IMR-90 (cell line): ENCODE data around the gene EIF3I. TPM values are rescaled to one million over a fixed set of nuclear protein-coding genes. Genes with fewer than 3 reads are reported as not detected.

ENCODE experiments used
- ATAC-seq: fragments of 200-7000 bp; cut with Tn5 transposase; 2 replicates; pipeline ENCODE4 v1.9.1; 2020; ENCODE audit warnings: low read depth, mild to moderate bottlenecking, moderate library complexity
- BruUV-seq: library from RNA; stranded (reverse); fragments of 400-500 nt; replicated peaks from 2 replicates; lab custom pipeline; 2021; lab: Mats Ljungman, UMichigan
- CTCF ChIA-PET: fragments of 300-600 bp; formaldehyde crosslinking; extraction: SDS; loops from one replicate; lab custom pipeline; 2021; ENCODE audit warnings: antibody characterized with exemption; lab: Yijun Ruan, JAX
- POLR2A ChIA-PET: fragments of 300-600 bp; sonication (Branson Sonifier 250); formaldehyde crosslinking; loops from one replicate; lab custom pipeline; 2022; ENCODE audit warnings: antibody characterized with exemption; ENCODE audit not compliant: unreplicated experiment; lab: Charles Lee
- DNase-seq: peaks from one replicate; pipeline ENCODE4 v3.0.0; 2013
- H2AFZ ChIP-seq: replicated peaks from 2 replicates; pipeline ENCODE3; 2013; ENCODE audit warnings: low read length, mild to moderate bottlenecking; ENCODE audit not compliant: poor library complexity
- H2AK5ac ChIP-seq: 2 replicates; pipeline ENCODE4 v1.6.1; 2013; ENCODE audit warnings: low read depth, low read length, inconsistent platforms
- H2AK9ac ChIP-seq: replicated peaks from 2 replicates; pipeline ENCODE3; 2013; ENCODE audit warnings: mild to moderate bottlenecking, low read depth, low read length, moderate library complexity; ENCODE audit not compliant: poor library complexity
- H2BK120ac ChIP-seq: 2 replicates; pipeline ENCODE4 v1.6.1; 2013; ENCODE audit warnings: low read depth, low read length, inconsistent platforms
- H2BK15ac ChIP-seq: 3 replicates; pipeline ENCODE4 v1.6.1; 2013; ENCODE audit warnings: low read depth, low read length, inconsistent platforms
- H2BK20ac ChIP-seq: 2 replicates; pipeline ENCODE4 v1.6.1; 2013; ENCODE audit warnings: low read depth, mild to moderate bottlenecking, inconsistent platforms, low read length, moderate library complexity
- H2BK5ac ChIP-seq: 2 replicates; pipeline ENCODE4 v1.6.1; 2013; ENCODE audit warnings: mild to moderate bottlenecking, low read depth, low read length, inconsistent platforms; ENCODE audit not compliant: poor library complexity, severe bottlenecking
- H3K14ac ChIP-seq: replicated peaks from 2 replicates; pipeline ENCODE4 v1.6.1; 2013; ENCODE audit warnings: low read depth, low read length, inconsistent platforms
- H3K18ac ChIP-seq: 2 replicates; pipeline ENCODE4 v1.6.1; 2013; ENCODE audit warnings: low read depth, low read length, control low read depth
- H3K23ac ChIP-seq: 2 replicates; pipeline ENCODE4 v1.6.1; 2013; ENCODE audit warnings: low read depth, low read length, inconsistent platforms
- H3K27ac ChIP-seq: 2 replicates; pipeline ENCODE4 v1.5.1; 2013; ENCODE audit warnings: mild to moderate bottlenecking, control low read depth, low read length; ENCODE audit not compliant: insufficient read depth
- H3K27me3 ChIP-seq: 2 replicates; pipeline ENCODE4 v1.6.1; 2013; ENCODE audit warnings: low read length; ENCODE audit not compliant: control insufficient read depth, insufficient read depth
- H3K36me3 ChIP-seq: 2 replicates; pipeline ENCODE4 v1.6.1; 2013; ENCODE audit warnings: low read length, mixed read lengths; ENCODE audit not compliant: control insufficient read depth, insufficient read depth
- H3K4ac ChIP-seq: 2 replicates; pipeline ENCODE4 v1.6.1; 2013; ENCODE audit warnings: low read depth, low read length, inconsistent platforms
- H3K4me1 ChIP-seq: 2 replicates; pipeline ENCODE4 v1.6.1; 2013; ENCODE audit warnings: low read length, mixed read lengths; ENCODE audit not compliant: control insufficient read depth, insufficient read depth
- H3K4me2 ChIP-seq: 2 replicates; pipeline ENCODE4 v1.6.1; 2013; ENCODE audit warnings: low read depth, mild to moderate bottlenecking, control low read depth, low read length, moderate library complexity
- H3K4me3 ChIP-seq: 2 replicates; pipeline ENCODE4 v1.5.1; 2013; ENCODE audit warnings: low read depth, mild to moderate bottlenecking, control low read depth, low read length, moderate library complexity; ENCODE audit not compliant: insufficient read depth
- H3K56ac ChIP-seq: 2 replicates; pipeline ENCODE4 v1.6.1; 2013; ENCODE audit warnings: low read length, inconsistent platforms; ENCODE audit not compliant: insufficient read depth; ENCODE audit errors: extremely low read depth
- H3K79me1 ChIP-seq, 2 experiments: 2 replicates each; pipeline ENCODE4 v1.6.1; 2013; ENCODE audit warnings: low read length in 2 of 2, inconsistent platforms in 1 of 2, low read depth in 1 of 2
- H3K9ac ChIP-seq: 2 replicates; pipeline ENCODE4 v1.6.1; 2013; ENCODE audit warnings: low read depth, low read length, control low read depth
- H3K9me1 ChIP-seq: 2 replicates; pipeline ENCODE4 v1.6.1; 2013; ENCODE audit warnings: low read length, inconsistent platforms; ENCODE audit not compliant: insufficient read depth
- H3K9me3 ChIP-seq: 2 replicates; pipeline ENCODE4 v1.6.1; 2013; ENCODE audit warnings: low read length; ENCODE audit not compliant: control insufficient read depth, insufficient read depth
- H4K20me1 ChIP-seq: 2 replicates; pipeline ENCODE4 v1.6.1; 2013; ENCODE audit warnings: low read length, inconsistent platforms; ENCODE audit not compliant: insufficient read depth
- H4K5ac ChIP-seq: 2 replicates; pipeline ENCODE4 v1.6.1; 2013; ENCODE audit warnings: mild to moderate bottlenecking, low read depth, low read length, control low read depth
- H4K8ac ChIP-seq, 2 experiments: 2 replicates each; pipeline ENCODE4 v1.6.1; 2013; ENCODE audit warnings: low read depth in 2 of 2, low read length in 2 of 2, control low read depth in 1 of 2, inconsistent platforms in 1 of 2
- H4K91ac ChIP-seq: 2 replicates; pipeline ENCODE4 v1.6.1; 2013; ENCODE audit warnings: low read depth, low read length, inconsistent platforms; ENCODE audit not compliant: insufficient read depth
- BHLHE40 ChIP-seq: fragments of 150-350 bp; IDR thresholded peaks from 2 replicates; pipeline ENCODE4 v1.6.1; 2016; ENCODE audit warnings: mild to moderate bottlenecking, low read depth, low read length
- CEBPB ChIP-seq: IDR thresholded peaks from 2 replicates; pipeline ENCODE4 v1.6.1; 2012; ENCODE audit warnings: low read depth, low read length, improper control_type of control experiment
- CHD1 ChIP-seq: IDR thresholded peaks from 2 replicates; pipeline ENCODE4 v1.6.1; 2012; ENCODE audit warnings: low read depth, low read length, improper control_type of control experiment
- CTCF ChIP-seq: conservative IDR thresholded peaks from 2 replicates; pipeline ENCODE4 v1.5.1; 2012; ENCODE audit warnings: mild to moderate bottlenecking, low read depth, low read length, improper control_type of control experiment
- MAFK ChIP-seq: IDR thresholded peaks from 2 replicates; pipeline ENCODE4 v1.6.1; 2012; ENCODE audit warnings: low read depth, low read length, improper control_type of control experiment
- MXI1 ChIP-seq: IDR thresholded peaks from 2 replicates; pipeline ENCODE4 v1.6.1; 2012; ENCODE audit warnings: low read depth, mild to moderate bottlenecking, low read length, moderate library complexity, borderline replicate concordance
- NFE2L2 ChIP-seq: fragments of 150-350 bp; IDR thresholded peaks from 2 replicates; pipeline ENCODE4 v1.6.1; 2016; ENCODE audit warnings: low read depth, mild to moderate bottlenecking, low read length
- POLR2A ChIP-seq: IDR thresholded peaks from 2 replicates; pipeline ENCODE4 v1.6.1; 2012; ENCODE audit warnings: mild to moderate bottlenecking, low read depth, low read length
- RAD21 ChIP-seq: IDR thresholded peaks from 2 replicates; pipeline ENCODE4 v1.6.1; 2012; ENCODE audit warnings: low read length, improper control_type of control experiment
- RCOR1 ChIP-seq: IDR thresholded peaks from 2 replicates; pipeline ENCODE4 v1.6.1; 2012; ENCODE audit warnings: mild to moderate bottlenecking, low read length, improper control_type of control experiment; ENCODE audit not compliant: insufficient replicate concordance
- SMC3 ChIP-seq: fragments of 150-350 bp; IDR thresholded peaks from 2 replicates; pipeline ENCODE4 v1.6.1; 2016; ENCODE audit warnings: low read depth, mild to moderate bottlenecking, antibody characterized with exemption, low read length, moderate library complexity
- WGBS, 2 experiments: methylation state at CpG; one replicate each; pipeline versions ENCODE4 v1.1.5 to v1.1.7; 2013; ENCODE audit warnings: missing lambda C conversion rate in 2 of 2; ENCODE audit not compliant: insufficient read length in 1 of 2; ENCODE audit errors: extremely low coverage in 2 of 2; 5-methylcytosine and 5-hydroxymethylcytosine counted together
- dilution Hi-C: fragments of 300-500 bp; cut with HindIII; formaldehyde crosslinking; loops from one replicate; pipeline ENCODE4 v1.14.3; 2018; ENCODE audit warnings: low sequenced_read_pairs; ENCODE audit not compliant: unreplicated experiment
- in situ Hi-C: fragments of 300-500 bp; cut with MboI; formaldehyde crosslinking; loops from 3 replicates; pipeline ENCODE4 v1.14.3; 2019; ENCODE audit warnings: low sequenced_read_pairs, inconsistent platforms, mixed read lengths
- intact Hi-C: fragments of 100-400 bp; cut with micrococcal nuclease; formaldehyde crosslinking; loops from 2 replicates; pipeline ENCODE4 v1.10.0; 2022
- polyA plus RNA-seq, 3 experiments: library from polyadenylated mRNA; depleted of rRNA; stranded (reverse); fragments of >200 nt; gene quantifications; 2 replicates each; pipeline ENCODE4 v1.2.3, GENCODE V29; 2012; ENCODE audit warnings: low replicate concordance in 1 of 3
- total RNA-seq: library from RNA; depleted of rRNA; stranded (reverse); fragments of >200 nt; gene quantifications from 2 replicates; pipeline ENCODE4 v1.2.3, GENCODE V29; 2012
- TF ChIP-seq, protein P1 (sequence below): fragments of 150-350 bp; IDR thresholded peaks from 2 replicates; pipeline ENCODE4 v1.6.1; 2017; ENCODE audit warnings: mild to moderate bottlenecking, antibody characterized with exemption, low read length, low read depth
- TF ChIP-seq, protein P2 (sequence below): fragments of 150-350 bp; IDR thresholded peaks from 2 replicates; pipeline ENCODE4 v1.6.1; 2016; ENCODE audit warnings: low read depth, mild to moderate bottlenecking, low read length, moderate library complexity, borderline replicate concordance

EIF3I gene
- total and polyA plus RNA-seq, 2 of the 4 experiments (the other 2 are of a cell fraction) = 469 to 716 TPM

DNA sequence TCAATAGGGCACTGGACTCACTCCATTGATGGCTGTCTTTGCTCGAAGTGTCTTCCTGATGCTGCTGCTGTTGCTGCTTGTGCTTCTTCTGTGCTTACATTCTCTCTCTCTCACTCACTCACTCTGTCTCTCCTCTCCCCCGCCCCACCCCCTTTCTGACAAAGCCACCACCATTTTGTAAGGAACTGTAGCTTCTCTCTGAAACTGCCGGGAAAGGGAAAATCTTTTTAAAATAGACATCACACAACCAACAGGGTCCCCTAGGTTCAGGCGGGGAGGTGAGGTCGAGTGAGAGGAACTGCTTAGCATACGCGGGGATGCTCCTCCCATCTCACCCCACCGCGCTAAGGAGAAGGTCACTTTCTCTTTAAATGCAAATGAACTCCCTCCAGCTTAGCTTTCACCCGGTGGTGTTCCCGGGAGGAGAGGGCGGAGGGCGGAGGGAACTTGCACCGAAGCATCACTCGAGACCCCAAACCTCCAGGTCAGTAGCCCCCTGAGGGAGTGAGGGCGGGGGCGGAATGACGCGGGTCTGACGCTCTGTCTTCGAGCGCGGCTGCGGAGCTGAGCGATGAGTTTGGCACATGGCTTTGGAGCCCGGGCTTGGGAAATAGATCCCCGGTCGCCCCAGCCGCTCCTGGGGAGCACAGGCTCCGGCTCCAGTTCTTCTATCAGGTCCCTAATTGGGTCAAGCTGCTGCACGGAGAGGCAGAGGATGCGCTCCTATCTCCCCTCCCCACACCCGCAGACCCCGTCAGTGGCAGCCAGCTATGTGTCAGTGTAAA lies 21.8 kb upstream of the EIF3I start, which contains the start of gene CCDC28B:
Gene CCDC28B, plus strand, starts transcription at position 370 of the 785 bp plus-strand sequence. CDS start 1,341 bp downstream, outside the sequence.
- H2AK9ac ChIP-seq = peak within 1 kb of the TSS; percentile 92
- H3K4me2 ChIP-seq = peak within 1 kb of the TSS; percentile 60
- H3K56ac ChIP-seq = peak within 1 kb of the TSS; percentile 91
- H3K9me1 ChIP-seq = peaks cover 16% of the 10 kb centered on the region; the same call in 1 of the 2 replicates
- peak within 1 kb of the TSS; percentile 78 for H3K27ac ChIP-seq
- H3K79me1 ChIP-seq = peaks cover 0 to 49% of the 10 kb centered on the region in 2 experiments; a peak in 2 of 4 replicates
- peak within 1 kb of the TSS; percentile 75 for H3K14ac ChIP-seq
- H4K5ac ChIP-seq = peak within 1 kb of the TSS; percentile 65
- peak within 1 kb of the TSS; percentile 94 for H2AFZ ChIP-seq
- in situ Hi-C loops (no loop called here), intact Hi-C loops (no loop called here), dilution Hi-C loops (no loop called here)
- peak within 1 kb of the TSS; percentile 88 for H3K4ac ChIP-seq
- ATAC-seq = peak; percentile 59
- ChIA-PET CTCF (interaction anchor here (0.6 to 1.1 kb wide), 3 partner anchors 16 to 92 kb away, joined by 3 to 4 read pairs (median 3); no protein-coding TSS in a partner anchor), POLR2A (interaction anchor here (0.6 kb wide), 3 partner anchors 103 to 798 kb away, joined by 3 to 11 read pairs (median 3); no protein-coding TSS in a partner anchor)
- peak within 1 kb of the TSS; percentile 81 for H2BK120ac ChIP-seq
- H3K9ac ChIP-seq = peak within 1 kb of the TSS; percentile 72
- H2AK5ac ChIP-seq = peak within 1 kb of the TSS; percentile 78
- peak; percentile 81 for DNase-seq
- peak within 1 kb of the TSS; percentile 63 for H3K4me3 ChIP-seq
- H3K27me3 ChIP-seq = no peaks in the 10 kb centered on the region
- 3% methylated on average over 11 of the region's 34 CpGs; no CpG with 5 or more reads in 1 of the 2 experiments for WGBS, 2 experiments
- peaks cover 33% of the 10 kb centered on the region for H3K4me1 ChIP-seq
- H3K18ac ChIP-seq = peak within 1 kb of the TSS; percentile 48
- no TSS peak for BruUV-seq
- peak within 1 kb of the TSS; percentile 71 for H3K23ac ChIP-seq
- peaks cover 30% of the 10 kb centered on the region for H3K36me3 ChIP-seq
- peak within 1 kb of the TSS; percentile 60 to 88 for H4K8ac ChIP-seq
- peak within 1 kb of the TSS; percentile 80 for H2BK5ac ChIP-seq
- peak within 1 kb of the TSS; percentile 51 for H2BK20ac ChIP-seq
- H4K91ac ChIP-seq = peak within 1 kb of the TSS; percentile 84
- no peaks in the 10 kb centered on the region for H3K9me3 ChIP-seq
- peak within 1 kb of the TSS; percentile 92; the same call in 2 of the 3 replicates for H2BK15ac ChIP-seq
- 0 out of 2 replicates have a peak, but pooled peaks cover 3% of the 10 kb centered on the region for H4K20me1 ChIP-seq
- 0 out of 2 replicates have a peak, but pooled peaks have one; percentile 51 for TF ChIP-seq CHD1
- TF ChIP-seq POLR2A = peak; percentile 77; the same call in 1 of the 2 replicates
- TF ChIP-seq, protein P1, sequence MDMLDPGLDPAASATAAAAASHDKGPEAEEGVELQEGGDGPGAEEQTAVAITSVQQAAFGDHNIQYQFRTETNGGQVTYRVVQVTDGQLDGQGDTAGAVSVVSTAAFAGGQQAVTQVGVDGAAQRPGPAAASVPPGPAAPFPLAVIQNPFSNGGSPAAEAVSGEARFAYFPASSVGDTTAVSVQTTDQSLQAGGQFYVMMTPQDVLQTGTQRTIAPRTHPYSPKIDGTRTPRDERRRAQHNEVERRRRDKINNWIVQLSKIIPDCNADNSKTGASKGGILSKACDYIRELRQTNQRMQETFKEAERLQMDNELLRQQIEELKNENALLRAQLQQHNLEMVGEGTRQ = no peak
- TF ChIP-seq SMC3 = no peak
- TF ChIP-seq, protein P2, sequence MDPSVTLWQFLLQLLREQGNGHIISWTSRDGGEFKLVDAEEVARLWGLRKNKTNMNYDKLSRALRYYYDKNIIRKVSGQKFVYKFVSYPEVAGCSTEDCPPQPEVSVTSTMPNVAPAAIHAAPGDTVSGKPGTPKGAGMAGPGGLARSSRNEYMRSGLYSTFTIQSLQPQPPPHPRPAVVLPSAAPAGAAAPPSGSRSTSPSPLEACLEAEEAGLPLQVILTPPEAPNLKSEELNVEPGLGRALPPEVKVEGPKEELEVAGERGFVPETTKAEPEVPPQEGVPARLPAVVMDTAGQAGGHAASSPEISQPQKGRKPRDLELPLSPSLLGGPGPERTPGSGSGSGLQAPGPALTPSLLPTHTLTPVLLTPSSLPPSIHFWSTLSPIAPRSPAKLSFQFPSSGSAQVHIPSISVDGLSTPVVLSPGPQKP = no peak
- no peak for TF ChIP-seq BHLHE40
- no peak for TF ChIP-seq MAFK
- TF ChIP-seq NFE2L2 = no peak
- TF ChIP-seq CTCF = no peak
- TF ChIP-seq RCOR1 = no peak
- peak; percentile 76; the same call in 1 of the 2 replicates for TF ChIP-seq MXI1
- TF ChIP-seq CEBPB = peak; percentile 55
- TF ChIP-seq RAD21 = peak; percentile 5; the same call in 1 of the 2 replicates
